Heart right ventricle (tissue), 16 donors: ENCODE results near the gene TOE1. TPM values are rescaled to one million over a fixed set of nuclear protein-coding genes. Genes with fewer than 3 reads are reported as not detected.

Experiments
- ATAC-seq, 8 donors: fragments of 200-7000 bp; cut with Tn5 transposase; one replicate each; pipeline ENCODE4 v1.9.1; 2020; ENCODE audit warnings: mild to moderate bottlenecking in 8 of 8, moderate library complexity in 8 of 8, moderate number of reproducible peaks in 1 of 8
- DNase-seq, 2 donors: peaks; one replicate each; pipeline ENCODE4 v3.0.0-alpha.2; 2020
- H3K27ac ChIP-seq, 10 donors: fragments of 200-600 bp; sonication (generic) in 2 of 10; one replicate each; pipeline versions ENCODE4 v1.5.0 to v1.8.0; 2020 to 2022; ENCODE audit warnings: mild to moderate bottlenecking in 3 of 10
- H3K27me3 ChIP-seq, 7 donors: fragments of 200-600 bp; one replicate each; pipeline ENCODE4 v1.8.0; 2021 to 2022; ENCODE audit warnings: mild to moderate bottlenecking in 2 of 7
- H3K36me3 ChIP-seq, 9 donors: fragments of 200-600 bp; sonication (generic) in 1 of 9; one replicate each; pipeline versions ENCODE4 v1.5.0 to v1.8.0; 2020 to 2022; ENCODE audit warnings: mild to moderate bottlenecking in 2 of 9
- H3K4me1 ChIP-seq, 9 donors: fragments of 200-600 bp; sonication (generic) in 1 of 9; one replicate each; pipeline versions ENCODE4 v1.5.0 to v1.8.0; 2020 to 2022; ENCODE audit warnings: mild to moderate bottlenecking in 4 of 9
- H3K4me3 ChIP-seq, 10 donors: fragments of 200-600 bp; sonication (generic) in 2 of 10; one replicate each; pipeline versions ENCODE4 v1.5.0 to v1.8.0; 2020 to 2022; ENCODE audit warnings: mild to moderate bottlenecking in 7 of 10, moderate library complexity in 2 of 10
- H3K9me3 ChIP-seq, 11 donors: fragments of 200-600 bp in 10 of 11; sonication (generic) in 2 of 11; one replicate each; pipeline versions ENCODE4 v1.5.0 to v1.8.0; 2013 to 2022; ENCODE audit warnings: mild to moderate bottlenecking in 2 of 11, control low read depth in 1 of 11, moderate library complexity in 1 of 11
- CTCF ChIP-seq, 9 donors: fragments of 200-600 bp; sonication (generic) in 2 of 9; IDR thresholded peaks; one replicate each; pipeline versions ENCODE4 v1.5.0 to v1.8.0; 2021 to 2022; ENCODE audit warnings: antibody characterized with exemption in 9 of 9, mild to moderate bottlenecking in 5 of 9, moderate library complexity in 1 of 9
- WGBS, 2 donors: extraction: QIAGEN DNeasy Blood & Tissue Kit; methylation state at CpG; one replicate each; pipeline ENCODE4 v1.1.7; 2013; ENCODE audit warnings: inconsistent platforms in 1 of 2; 5-methylcytosine and 5-hydroxymethylcytosine counted together
- intact Hi-C, 10 donors: fragments of 100-400 bp; cut with DNase I; formaldehyde crosslinking; loops; one replicate each; pipeline versions ENCODE4 v1.11.1 to v1.14.2; 2022
- polyA plus RNA-seq, 2 donors: library from polyadenylated mRNA; stranded (reverse); fragments of 200-250 nt; gene quantifications; one replicate each; pipeline ENCODE4 v1.2.3, GENCODE V29; 2013
- total RNA-seq, 10 donors: library from RNA; stranded (reverse); fragmentation: NEBNext Ultra II Directional in 3 of 10; extraction: Animal tissue kit (Norgen Biotek cat#: 25700) in 3 of 10; gene quantifications; one replicate each; pipeline versions ENCODE4 v1.2.1 to v1.2.4, GENCODE V29; 2021 to 2023
- donor health status: Arrhythmogenic right ventricular cardiomyopathy.
- donor health status: ischemic (EF 13 %, LVEDD 7.1; RV severe dilation, severe dysfunction).
- donor health status: healthy with polysubstance abuse.
- donor health status: DM: no; HTN: yes; CAD: no.
- donor health status: DM: no; HTN: no; CAD: no.
- donor health status: ischemic (EF 25% LVEDD 6.9; RV normal size, moderate dysfunction).
- donor health status: ischemic (EF 25% LVEDD 5.7; RV mildly dilated, moderate dysfunction).
- donor health status: healthy.
- donor health status: DM: yes; HTN: yes; CAD: no.
- donor health status: Ischemic cardiomyopathy.
- donor health status: ischemic (EF 35%, LVEDD 5.7; RV mildly dilated, moderate dysfunction).
- donor health status: nonischemic (EF 11% LVEDD 7.7; RV severe dilation, severe dysfunction).
- donor health status: DM: yes; HTN: yes; CAD: no.
- donor health status: PGD.
- donor health status: ischemic (EF 29% LVEDD 5.4; RV normal size, mild dysfunction).
- donor health status: nonischemic (EF 23%, LVEDD 6.1; RV moderate dilation, normal function).

Gene TOE1
- total and polyA plus RNA-seq, 12 donors = 2.7 to 6.6 (median 4.1) TPM

DNA sequence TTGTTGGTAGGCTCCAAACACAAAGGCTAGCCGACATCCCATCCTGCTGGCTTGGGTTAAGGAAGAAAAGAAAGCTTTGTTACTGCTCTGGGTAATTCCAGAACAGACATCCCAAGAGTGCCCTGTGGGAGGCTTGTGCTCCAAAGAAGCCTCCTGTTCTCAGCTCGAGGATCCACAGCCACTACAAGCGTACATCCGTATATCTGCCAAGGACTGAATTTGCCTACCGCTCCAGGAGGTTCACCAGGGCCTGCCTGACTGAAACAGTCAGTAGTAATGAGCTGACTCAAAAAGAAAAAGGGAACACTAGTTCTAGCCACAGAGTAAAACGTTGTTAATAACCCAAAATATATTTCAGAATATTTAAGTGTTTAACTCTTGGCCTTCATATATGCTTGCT lies 25.1 kb downstream of the TOE1 start:
- DNase-seq (no peak), ATAC-seq (no peak)
- H3K4me1 ChIP-seq = peaks cover 0 to 18% (median 9%) of the 10 kb centered on the region in 9 donors
- H3K9me3 ChIP-seq = no peaks in the 10 kb centered on the region
- no peaks in the 10 kb centered on the region for H3K27me3 ChIP-seq
- intact Hi-C loops = no loop called here
- H3K36me3 ChIP-seq = no peaks in the 10 kb centered on the region
- 85% methylated on average over 6 of the region's 6 CpGs for WGBS, 2 donors
- TF ChIP-seq CTCF (IDR thresholded peaks at IDR 0.05) = no peak
- H3K4me3 ChIP-seq = no peak overlapping the region
- no peak overlapping the region for H3K27ac ChIP-seq

GRCh38 chr1:45370575-45370974 lies 30.6 kb downstream of the TOE1 start:
- H3K27me3 ChIP-seq = no peaks in the 10 kb centered on the region
- TF ChIP-seq CTCF (IDR thresholded peaks at IDR 0.05) = no peak
- DNase-seq = no peak
- H3K4me1 ChIP-seq = peaks cover 0 to 9% (median 0%) of the 10 kb centered on the region in 9 donors
- no peak overlapping the region for H3K4me3 ChIP-seq
- no peak overlapping the region for H3K27ac ChIP-seq
- H3K36me3 ChIP-seq = no peaks in the 10 kb centered on the region
- no peak for ATAC-seq
- intact Hi-C loops = no loop called here
- H3K9me3 ChIP-seq = no peaks in the 10 kb centered on the region

DNA sequence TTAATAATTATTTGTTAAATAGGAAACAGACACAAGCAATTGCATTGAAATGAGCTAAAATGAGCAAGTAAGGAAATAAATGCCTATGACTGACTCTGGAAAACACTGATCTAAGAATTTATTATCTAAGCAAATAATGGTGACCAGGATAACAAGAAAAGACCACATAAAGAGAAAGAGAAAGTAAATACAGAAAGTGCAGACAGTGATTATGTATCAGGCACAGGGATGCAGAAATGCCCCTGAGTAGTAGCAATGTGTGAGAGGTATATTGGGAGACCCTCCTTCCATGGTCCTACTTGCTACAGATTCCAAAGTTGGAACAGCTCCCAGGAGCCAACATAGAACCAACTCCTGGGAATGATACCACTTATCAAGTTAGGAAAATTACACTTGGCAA lies 33.6 kb downstream of the TOE1 start:
- H3K27ac ChIP-seq = peak overlapping the region in 1 of 10 donors; percentile 20

DNA sequence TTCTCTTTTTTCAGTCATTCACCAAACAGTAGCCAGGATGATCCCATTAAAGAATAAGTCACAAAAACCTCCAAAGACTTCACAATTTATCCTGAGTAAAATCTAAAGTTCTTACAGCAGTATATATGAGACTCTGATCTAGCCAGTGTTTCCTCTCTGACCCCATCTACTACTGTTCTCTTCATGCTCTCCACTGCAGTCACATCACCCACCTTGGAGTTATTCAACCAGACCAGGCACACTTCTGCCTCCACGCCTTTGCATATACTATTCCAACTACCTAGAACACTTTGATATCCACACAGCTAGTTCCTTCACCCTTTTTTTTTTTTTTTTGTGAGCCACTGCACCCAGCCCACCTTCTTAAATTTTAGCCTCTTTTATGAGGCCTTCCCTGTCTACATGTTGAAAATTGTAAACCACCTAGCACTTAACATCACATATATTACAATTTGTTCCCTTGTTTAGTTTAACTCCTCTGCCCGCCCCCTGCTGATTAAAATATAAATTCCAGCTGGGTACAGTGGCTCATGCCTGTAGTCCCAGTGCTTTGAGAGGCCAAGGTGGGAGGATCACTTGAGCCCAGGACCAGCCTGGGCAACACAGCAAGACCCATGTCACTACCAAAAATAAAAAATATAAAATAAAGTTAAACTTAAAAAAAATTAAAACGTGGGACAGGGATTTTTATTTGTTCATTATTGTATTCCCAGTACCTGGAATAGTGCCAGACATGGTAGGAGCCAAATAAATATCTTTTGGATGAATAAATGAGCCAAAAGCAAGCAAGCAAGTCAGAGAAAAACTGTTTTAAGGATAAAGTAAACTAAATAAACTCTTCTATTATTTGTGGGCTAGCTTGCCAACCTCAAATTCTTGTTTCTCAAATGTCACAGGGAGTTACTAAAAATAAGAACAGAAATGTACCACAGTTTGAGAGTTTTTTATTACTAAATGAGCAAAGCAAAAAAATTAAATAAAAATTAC lies 35.4 kb downstream of the TOE1 start:
- peak overlapping the region in 1 of 10 donors; percentile 14 for H3K27ac ChIP-seq
- DNase-seq = no peak

More for the DNA sequence above, 33.6 kb downstream of the TOE1 start:
- intact Hi-C loops = no loop called here
- ATAC-seq (no peak), DNase-seq (no peak)
- no peaks in the 10 kb centered on the region for H3K9me3 ChIP-seq
- no peak for TF ChIP-seq CTCF (IDR thresholded peaks at IDR 0.05)
- H3K36me3 ChIP-seq = no peaks in the 10 kb centered on the region
- H3K27me3 ChIP-seq = no peaks in the 10 kb centered on the region
- H3K4me1 ChIP-seq = peaks cover 0 to 18% (median 0%) of the 10 kb centered on the region in 9 donors
- no peak overlapping the region for H3K4me3 ChIP-seq

More for the DNA sequence above, 35.4 kb downstream of the TOE1 start:
- Histone ChIP-seq H3K4me1 (peaks cover 0 to 18% (median 0%) of the 10 kb centered on the region in 9 donors), H3K4me3 (no peak overlapping the region), H3K9me3 (no peaks in the 10 kb centered on the region), H3K36me3 (no peaks in the 10 kb centered on the region), H3K27me3 (no peaks in the 10 kb centered on the region)
- no peak for ATAC-seq
- TF ChIP-seq CTCF (IDR thresholded peaks at IDR 0.05) = peak in 2 of 9 donors; percentile 11 to 13
- intact Hi-C loops = no loop called here
- WGBS, 2 donors = 61 to 64% methylated on average over 3 of the region's 3 CpGs
